SK-N-MC (cell line): ENCODE data around the gene IRX2.

Source experiments
- EZH2 ChIP-seq: fragments of 200-600 bp; sonication (generic); IDR thresholded peaks from one replicate; pipeline ENCODE4 v1.6.1; 2017; ENCODE audit warnings: antibody characterized with exemption
- FOXP2 ChIP-seq: optimal IDR thresholded peaks from 2 replicates; pipeline ENCODE3; 2011; ENCODE audit warnings: mild to moderate bottlenecking, moderate library complexity; ENCODE audit not compliant: insufficient read depth; ENCODE audit errors: extremely low read length, control extremely low read depth
- POLR2AphosphoS5 ChIP-seq: IDR thresholded peaks from 2 replicates; pipeline ENCODE4 v1.6.1; 2012; ENCODE audit warnings: mild to moderate bottlenecking, low read depth, low read length, borderline replicate concordance

DNA sequence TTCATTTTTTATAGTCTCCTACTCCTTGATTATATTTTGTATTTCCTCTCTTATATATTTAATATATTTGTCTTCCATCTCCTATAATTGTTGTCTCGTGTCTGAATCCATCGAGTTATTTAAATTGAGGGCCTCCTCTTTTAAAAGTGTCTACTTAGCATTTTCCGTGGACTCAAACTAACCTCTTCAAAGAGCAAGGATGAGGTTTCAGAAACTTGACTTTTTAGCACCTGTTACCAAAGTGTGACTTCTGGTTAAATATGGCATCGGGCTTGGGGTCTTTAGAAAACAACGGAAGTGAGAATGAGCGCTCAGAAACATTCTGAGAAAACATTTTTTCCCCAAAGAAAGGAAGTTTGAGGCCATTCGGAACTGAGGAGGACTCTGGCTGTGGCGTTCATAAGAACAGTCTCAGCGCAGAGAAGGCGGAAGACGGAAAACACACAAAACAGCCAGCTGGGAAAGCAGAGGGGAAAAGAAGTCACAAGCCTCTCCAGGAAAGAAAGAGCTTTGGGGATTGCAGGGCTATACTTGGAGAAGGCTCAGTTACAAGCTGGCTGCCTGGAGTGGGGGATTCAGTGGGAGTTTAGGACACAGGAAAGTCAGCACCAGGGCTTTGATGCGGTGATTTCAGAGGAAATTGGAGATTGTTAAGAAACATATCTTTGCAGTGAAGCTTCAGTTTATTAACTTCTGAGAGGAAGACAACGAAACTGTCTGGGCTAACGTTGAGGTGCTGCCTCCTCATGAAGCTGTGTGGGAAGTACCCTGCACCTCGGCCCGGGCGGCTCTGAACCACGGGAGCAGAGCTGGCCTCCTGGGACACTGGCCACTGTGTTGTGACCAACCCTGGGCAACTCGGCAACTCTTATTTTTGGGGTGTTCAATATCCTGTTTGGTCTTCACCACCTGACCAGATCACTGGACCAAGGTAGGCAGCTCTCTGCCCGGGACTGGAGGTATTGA is 25.1 kb upstream of the IRX2 start:
- TF ChIP-seq POLR2AphosphoS5, result no peak
- no peak for TF ChIP-seq EZH2
- no peak for TF ChIP-seq FOXP2
